Measurements from ENCODE around the gene SPON1.
"Not testable (repeated sequence)": the region's sequence is repeated elsewhere in the genome, so short reads cannot be mapped to it uniquely, and the experiment has no call there.

Gene SPON1

DNA sequence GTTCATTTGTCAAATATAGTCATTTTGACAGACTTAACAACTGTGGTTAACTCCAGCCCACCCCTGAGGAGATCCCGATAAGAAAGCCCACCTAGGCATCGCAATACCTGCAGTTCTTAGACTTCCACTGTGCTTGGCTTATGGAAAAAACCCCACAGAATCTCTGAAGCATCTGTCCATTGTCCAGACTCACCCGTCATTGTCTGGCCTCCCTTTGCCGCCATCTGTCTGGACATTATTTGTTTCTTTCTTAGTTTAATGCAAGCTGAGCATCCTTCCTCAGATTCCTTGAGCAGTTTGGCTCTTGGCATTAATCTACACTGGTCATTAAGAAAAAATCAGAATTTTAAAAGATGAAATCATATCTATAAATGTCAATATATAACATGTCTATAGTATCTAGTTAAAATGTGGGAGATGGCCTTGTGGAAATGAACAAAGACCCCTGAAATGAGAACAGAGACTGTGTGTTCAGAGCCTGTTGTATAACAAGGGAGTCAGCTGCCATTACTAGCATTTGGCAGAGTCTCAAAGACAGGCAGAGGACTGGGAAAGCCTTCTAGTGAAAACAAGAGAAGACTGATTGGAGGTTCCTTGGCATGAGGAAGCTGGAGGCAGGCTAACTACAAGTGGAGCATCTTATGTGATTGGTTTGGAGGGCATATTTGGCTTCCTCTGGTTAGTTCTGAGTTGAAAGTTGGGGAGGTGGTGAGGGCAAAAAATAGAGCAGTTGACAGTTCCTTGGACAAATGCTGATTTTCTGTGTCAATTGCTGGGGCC is 80.4 kb downstream of the SPON1 start:
- no peak for DNase-seq

DNA sequence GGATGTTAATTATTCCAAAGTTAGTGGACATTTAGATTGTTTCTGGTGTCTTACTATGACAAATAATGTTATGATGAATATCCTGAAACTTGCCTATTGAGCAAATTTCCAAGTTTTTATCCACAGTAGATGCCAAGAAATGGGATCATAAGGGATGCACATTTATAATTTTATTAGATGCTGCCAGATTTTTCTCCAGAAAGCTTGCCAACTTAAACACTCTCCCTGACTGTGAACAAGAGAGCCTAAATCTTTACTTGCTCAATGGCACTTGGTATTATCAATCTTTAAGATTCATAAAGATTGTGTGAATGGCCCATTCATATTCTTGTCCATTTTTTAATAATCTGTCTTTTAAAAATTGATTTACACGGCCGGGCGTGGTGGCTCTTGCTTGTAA is 82.4 kb downstream of the SPON1 start:
- no peak for DNase-seq

DNA sequence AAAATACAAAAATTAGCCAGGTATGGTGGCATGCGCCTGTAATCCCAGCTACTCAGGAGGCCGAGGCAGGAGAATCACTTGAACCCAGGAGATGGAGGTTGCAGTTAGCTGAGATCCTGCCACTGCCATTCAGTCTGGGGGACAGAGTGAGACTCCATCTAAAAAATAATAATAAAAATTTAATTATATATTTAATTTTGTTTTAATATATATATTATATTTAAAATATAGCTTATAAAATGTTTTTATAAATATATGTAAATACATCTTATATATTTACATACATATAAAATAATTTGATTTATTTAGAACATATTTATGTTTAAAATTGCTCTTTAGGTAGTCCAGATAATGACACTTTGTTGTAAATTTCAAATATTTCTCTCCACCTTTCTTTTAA is 82.9 kb downstream of the SPON1 start:
- DNase-seq = no peak

DNA sequence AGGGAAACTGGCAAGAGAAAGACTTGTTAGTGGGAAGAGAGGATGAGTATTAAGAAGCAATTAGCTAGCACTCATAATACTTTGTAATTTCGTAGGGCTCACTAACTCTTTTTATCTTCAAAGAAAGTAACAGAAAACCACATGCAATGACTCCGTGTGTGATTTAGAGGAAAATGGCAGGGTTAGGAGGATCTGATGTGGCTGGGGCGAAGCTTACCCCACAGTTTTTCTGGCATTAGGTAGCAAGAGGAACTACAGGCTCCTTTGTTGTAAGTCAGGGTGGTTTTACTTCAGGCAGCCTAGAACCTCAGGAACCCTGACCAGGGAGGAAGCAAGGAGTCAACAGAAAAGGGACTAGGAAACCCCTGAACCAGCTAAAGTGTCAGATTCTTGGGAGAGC is 89.7 kb downstream of the SPON1 start:
- DNase-seq = no peak

DNA sequence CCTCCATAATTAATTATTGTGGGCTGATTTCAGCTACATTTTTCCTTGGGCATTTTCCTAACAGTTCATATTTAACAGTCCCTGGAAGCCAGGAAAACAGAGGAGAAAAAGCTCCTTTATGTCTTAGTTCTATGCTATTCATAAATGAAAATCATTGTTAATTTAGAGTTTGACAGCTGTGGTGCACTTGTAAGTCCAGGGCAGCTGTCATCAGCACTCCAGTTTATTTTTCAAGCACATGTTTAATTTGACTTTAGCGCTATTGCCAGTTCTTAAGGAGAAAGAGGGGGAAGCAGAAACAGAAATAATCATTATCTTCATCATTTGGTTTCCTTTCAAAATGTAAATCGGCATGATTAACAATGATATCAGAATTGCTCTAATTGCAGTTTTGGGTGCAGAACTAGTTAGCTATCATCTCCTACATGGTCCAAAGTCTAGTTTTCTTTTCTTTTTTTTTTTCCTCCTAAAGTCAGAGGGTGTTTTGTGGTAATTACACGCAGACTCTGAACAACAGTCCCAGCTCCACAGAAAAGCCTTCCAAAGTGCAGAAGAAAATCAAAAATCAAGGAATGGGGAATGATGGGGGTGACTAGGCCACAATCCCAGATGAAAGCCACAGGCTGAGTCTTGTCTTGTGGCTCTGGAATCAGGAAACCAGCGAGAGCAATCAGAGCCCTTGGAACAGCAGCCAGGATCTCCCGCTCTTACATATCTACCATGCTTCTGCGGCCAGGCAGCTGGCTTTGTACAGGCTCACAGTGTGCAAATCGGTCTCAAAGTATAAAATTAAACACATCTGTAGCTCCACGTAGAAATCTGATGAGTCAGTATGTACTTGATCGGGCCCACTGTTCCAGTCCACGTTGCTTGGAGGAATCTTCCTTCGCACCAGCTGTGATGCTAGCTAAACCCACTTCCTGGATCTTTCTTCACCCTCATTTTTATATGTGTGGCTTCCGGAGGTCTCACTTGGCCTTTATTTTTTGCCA is 91.9 kb downstream of the SPON1 start:
- no peak for DNase-seq

DNA sequence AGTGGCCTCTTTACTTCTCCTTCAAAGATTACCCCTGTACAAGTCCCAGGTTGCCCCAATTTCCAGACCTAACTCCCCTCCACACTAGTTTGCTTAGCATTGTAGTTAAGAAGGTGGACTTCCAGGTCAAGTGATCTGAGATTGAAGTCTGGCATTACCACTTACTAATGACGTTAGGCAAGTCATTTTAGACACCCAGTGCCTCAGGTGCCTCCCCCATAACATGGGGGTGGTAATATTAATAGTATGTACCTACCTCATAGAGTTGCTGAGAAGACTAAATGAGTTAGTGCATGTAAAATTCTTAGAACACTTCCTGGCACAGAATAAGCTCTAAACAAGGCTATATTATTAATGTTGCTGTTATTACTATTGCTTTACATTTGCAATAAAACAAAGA is 93.4 kb downstream of the SPON1 start:
- DNase-seq = no peak

DNA sequence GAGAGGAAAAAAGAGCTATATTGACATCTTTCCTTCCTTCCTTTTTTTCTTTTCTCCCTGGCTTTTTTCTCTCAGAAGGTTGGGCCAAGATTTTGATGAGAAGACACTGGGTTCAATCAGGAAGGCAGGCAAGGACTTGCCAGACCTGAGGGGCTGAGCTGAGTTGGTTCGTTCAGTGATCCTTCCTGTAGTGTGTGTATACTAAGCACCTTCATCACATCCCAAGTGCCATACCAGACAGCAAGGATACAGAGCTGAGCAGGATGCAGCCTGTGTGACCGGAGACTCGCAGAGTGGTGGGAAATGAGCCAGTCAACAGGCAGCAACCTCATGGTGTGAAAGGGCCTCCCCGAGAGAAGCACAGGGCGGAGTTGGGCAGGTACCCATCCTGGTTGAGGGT is 95.5 kb downstream of the SPON1 start:
- DNase-seq = no peak

DNA sequence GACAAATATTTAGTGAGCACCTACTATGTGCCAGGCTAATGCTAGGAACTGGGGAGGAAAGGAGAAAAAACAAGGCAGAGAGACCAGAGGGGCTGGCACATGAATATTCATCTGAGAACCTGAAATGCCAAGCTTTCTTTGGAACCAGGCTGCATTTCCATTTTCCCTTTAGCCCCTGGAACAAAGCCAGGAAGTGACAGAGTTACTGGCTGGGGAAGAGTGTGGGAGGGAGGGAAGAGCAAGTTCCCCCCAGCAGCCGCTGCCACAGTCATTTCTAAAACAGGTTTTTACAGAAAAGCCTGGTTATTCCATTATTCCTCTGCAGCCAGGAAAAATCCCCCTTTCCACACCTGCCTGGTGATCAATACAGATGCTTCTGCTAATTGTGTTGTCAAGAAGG is 97.0 kb downstream of the SPON1 start:
- DNase-seq = no peak

DNA sequence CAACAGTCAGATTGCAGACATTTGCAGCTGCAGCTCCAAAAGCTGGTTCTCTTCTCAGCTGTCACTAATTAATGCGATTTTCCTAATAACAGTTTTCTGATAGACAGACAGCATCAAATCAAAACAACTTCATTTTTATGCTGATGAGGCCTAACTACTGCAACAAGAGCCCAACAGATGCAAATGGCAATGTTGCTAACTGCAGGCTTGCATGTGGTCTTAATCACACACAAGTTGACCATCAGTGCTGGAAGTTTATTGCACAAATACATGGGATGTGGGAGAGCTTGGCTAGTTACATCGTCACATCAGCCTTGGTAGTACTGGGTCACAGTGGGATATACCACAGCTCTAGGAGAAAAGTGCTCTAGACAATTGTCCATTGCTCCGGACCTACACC is 99.2 kb downstream of the SPON1 start:
- no peak for DNase-seq

DNA sequence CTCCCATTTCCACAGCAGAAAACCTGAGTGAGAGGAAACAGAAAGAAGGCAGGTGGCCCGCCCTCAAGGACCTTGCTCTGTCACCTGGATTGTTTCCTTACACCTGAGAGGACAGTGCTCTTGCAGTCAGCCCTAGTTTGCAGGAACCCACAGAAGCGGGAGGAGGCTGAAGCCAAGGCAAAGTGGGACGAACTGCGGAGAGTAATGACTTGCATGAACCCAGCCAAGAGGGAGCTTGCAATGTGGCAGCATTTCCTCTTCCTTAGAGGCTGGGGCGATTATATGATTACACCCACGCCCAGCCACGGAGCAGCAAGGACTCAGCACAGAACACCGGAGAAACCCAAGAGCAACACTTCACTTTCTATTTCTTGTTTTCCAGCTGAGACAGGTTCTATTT is 102.6 kb downstream of the SPON1 start:
- no peak for DNase-seq

DNA sequence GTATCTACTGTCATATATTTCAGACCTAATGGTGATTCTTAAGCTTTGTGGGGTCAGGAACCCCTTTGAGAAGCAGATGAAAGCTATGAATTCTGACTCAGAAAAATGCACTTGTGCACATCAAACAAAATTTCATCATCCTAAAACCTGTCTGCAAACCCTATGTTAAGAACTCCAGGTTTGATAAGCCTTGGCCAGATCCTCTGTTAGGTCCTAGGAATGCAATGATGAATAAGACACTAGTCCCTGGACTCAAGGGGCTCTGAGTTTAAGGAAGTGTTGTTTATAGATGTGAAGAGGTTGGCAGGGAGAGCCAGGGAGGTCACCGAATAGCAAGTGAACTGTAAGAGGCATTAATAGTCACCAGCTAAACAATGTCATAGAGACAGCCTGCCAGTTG is 103.2 kb downstream of the SPON1 start:
- DNase-seq = no peak

DNA sequence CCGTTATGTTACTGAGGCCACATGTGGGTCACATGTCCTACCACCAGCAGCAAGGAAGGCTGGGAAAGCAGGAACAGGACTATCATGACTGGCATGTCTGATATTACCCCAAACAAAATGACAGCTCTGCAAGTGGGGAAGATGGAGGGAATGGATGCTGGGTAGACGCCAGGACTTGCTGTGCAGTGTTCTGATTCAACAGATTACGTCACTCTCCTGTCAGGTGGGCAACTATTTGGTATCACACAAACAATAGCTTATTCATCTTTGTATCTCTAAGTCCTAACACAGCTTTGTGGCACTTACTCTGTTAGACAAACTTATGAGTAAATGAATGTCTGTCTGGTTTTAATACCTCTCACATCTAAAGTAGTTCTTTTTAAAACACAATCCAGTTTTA is 105.2 kb downstream of the SPON1 start:
- no peak for DNase-seq

DNA sequence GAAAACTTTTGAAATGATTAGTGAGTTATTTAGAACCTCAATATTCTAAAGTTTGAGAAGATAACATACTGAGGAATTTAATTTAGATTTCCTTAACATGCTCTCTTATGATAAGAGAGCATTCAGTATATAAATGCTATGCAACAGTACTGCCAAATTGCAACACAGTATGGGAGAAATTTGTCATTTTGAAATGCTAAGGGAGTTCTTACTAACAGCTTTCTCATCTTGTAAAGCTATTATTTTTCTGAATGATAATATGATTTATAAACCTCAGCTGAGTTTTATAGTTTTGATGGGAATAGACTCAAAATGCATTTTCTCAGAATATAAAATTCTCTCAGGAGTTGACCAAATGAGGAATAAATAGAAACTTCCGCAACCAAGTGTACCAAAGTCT is 108.4 kb downstream of the SPON1 start:
- no peak for DNase-seq

DNA sequence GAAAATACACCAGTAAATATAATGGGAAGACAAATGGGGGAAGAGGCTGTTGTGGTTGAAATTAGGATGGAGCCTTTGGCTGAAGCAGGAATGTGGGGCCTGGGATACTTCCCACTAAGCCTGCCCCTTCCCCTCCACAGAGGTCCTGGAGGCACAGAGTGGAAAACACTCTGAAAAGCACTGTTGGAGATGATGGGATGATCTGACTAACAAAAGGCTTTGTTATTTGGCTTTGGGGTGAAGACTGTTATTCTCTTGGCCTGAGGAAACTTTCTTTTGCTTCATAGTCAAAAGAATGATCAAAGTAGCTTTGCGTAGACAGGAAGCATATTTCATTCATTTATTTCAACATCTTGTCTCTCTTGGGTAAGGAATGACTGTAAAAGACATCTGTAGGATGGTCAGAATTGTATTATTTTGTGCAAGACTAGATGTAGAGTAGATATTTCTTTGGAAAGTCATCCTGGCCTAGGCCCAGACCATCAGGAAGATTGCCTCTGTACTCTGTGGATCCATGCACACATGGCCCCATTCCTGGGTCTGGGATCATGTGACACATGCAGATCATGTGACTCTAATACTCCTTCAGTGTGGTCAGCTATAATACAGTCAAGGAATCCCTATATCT is 111.4 kb downstream of the SPON1 start:
- no peak for DNase-seq

DNA sequence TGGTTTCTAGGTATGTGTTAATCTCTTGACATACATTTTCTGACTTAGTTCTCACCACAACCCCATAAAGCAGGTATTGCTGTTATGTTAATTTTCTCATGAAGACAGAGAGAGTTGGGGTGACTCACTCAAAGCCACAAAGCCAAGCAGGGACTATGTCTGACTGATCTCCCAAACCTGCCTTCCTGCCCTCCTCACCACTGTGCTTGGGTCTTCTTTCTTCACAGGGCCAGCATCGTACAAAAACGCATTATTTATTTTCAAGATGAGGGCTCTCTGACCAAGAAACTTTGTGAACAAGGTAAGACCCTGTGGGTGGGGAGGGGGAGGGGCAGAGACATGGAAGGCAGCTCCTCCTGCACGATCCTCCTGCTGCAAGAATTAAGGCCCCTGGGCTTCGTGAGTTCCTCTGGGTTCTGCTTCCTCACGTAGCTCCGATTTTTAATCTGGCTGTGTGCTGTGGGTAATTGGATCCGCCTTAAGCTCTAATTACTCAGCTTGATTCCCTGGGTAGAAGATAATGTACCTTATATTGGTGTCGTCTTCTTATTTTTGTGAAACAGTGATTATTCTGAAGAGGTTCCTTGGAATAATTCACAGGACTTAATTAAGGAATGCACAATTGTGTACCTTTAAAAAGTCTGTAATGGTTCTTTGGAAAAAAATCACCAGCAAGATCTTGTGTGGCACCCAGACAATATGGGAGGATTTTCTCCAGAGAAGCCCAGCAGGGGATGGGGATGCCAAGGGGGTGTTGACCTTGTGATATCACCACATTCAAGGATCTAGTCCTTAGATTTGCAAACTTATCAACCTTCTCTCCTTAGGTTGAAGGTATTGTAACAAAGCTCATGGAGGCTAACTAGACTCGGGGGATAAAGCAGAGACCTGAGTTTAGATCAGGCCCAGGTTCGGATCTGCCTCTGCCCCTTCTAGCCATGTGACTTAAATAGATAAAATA is 112.9 kb downstream of the SPON1 start:
- DNase-seq = no peak

DNA sequence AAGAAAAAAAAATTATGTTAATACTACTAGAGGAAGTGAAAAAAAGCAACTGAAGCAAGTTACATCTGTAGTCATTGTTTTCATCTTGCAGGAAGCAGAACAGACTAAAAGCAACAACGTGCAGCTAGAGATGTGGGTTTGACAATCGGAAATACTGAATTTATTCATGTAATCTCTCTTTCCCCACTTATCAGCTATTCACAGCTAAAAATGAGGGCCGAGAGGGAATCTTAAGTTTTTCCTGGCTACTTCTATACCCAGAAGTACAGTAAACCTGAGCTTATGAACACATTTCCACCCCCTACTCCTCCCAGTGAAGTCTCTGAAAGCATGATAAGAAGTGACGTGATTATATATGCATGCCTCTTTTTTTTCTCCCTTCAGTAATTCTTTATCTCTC is 116.5 kb downstream of the SPON1 start:
- no peak for DNase-seq

DNA sequence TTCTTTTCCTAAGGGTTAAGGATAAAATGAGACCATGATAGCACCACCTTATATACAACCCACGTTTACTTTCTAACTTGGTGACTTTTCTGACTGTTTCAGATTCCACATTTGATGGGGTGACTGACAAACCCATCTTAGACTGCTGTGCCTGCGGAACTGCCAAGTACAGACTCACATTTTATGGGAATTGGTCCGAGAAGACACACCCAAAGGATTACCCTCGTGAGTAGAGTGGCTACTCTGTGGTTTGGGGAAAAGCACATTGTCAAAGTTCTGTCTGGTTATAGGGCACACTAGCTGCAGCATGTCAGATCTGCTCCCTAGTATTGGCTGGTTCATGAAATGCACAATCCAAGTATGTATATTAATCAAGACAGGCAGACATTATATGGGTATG is 117.3 kb downstream of the SPON1 start:
- DNase-seq = no peak

DNA sequence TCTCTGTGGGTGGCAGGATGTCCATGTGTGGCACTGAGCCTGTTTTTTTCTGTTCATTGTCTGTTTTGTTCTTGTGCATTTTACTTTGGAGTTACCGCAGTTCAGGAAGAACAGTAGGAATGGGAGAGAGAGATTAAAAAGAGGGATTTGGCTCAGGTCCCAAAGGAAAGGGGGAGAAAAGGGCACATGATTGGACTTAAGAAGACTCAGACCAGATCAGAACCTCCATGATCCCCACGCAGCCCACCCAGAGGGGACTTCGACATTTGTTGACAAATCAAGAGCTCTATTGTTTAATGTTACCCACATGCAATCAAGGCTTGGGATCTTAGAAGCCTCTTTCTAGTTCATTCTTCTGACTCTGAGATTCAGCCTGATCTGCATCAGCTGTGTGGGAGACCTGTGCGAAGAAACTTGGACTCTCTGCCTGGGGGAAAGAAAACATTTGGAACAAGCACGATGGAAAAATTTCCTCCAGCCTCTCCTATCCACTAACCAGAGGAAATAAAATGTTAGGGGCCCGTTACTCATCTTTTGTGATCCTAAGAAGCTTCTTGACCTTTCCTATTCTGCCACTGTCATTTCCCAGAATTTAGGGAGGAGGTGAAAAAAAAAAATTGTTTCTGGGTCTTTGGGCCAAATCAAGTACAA is 119.2 kb downstream of the SPON1 start:
- no peak for DNase-seq

DNA sequence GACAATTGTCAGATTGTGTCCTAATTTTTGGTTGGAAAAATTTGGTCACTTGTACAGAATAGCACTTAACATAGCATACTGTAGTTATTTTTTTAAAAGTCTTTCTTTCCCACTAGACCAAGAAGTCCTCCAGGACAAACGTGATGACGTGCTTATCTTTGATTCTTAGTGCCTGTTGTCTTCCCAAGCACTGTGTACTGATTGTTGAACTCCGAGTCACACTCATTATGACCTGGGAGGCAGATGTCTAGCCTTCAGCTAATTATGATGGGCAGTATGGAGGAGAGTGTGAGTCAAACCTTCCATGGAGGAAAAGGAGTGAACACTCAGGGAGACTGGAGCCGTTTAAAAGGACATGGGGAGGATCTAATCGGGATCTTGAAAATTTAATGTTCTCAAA is 119.8 kb downstream of the SPON1 start:
- DNase-seq = no peak

DNA sequence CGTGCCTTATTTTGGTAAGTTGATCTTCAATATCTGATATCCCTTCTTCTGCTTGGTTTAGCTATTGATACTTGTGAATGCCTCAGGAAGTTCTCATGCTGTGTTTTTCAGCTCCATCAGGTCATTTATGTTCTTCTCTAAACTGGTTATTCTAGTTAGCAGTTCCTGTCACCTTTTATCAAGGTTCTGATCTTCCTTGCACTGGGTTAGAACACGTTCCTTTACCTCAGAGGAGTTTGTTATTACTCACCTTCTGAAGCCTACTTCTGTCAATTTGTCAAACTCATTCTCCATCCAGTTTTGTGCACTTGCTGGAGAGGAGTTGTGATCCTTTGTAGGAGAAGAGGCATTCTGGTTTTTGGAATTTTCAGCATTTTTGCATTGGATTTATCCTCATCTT is 126.3 kb downstream of the SPON1 start:
- not testable (repeated sequence) for DNase-seq

DNA sequence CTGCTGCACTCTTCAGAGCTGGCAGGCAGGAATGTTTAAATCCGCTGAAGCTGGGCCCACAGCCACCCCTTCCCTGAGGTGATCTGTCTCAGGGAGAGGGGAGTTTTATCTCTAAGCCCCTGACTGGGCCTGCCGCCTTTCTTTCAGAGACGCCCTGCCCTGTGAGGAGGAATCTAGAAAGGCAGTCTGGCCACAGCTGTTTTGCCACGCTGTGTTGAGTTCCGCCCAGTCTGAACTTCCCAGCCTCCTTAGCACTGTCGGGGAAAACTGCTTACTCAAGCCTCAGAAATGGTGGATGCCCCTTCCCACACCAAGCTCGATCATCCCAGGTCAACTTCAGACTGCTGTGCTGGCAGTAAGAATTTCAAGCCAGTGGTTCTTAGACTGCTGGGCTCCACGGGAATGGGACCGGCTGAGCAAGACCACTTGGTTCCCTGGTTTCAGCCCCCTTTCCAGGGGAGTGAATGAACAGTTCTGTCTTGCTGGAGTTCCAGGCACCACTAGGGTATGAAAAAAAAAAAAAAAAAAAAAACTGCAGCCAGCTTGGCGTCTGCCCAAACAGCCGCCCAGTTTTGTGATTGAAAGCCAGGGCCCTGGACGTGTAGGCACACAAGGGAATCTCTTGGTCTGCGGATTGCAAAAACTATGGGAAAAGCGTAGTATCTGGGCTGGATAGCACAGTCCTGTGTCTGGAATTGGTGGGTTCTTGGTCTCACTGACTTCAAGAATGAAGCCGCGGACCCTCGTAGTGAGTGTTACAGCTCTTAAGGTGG is 127.4 kb downstream of the SPON1 start:
- no peak for DNase-seq

Measured in SHP77 treated with DMSO at 0.1 percent for 48 hours (cell line).